ENCODE data around the gene HOXA7.

Gene HOXA7

GRCh38 chr7:27182285-27182841 lies 25.9 kb upstream of the HOXA7 start:
- DNase-seq = peak; percentile 53

DNA sequence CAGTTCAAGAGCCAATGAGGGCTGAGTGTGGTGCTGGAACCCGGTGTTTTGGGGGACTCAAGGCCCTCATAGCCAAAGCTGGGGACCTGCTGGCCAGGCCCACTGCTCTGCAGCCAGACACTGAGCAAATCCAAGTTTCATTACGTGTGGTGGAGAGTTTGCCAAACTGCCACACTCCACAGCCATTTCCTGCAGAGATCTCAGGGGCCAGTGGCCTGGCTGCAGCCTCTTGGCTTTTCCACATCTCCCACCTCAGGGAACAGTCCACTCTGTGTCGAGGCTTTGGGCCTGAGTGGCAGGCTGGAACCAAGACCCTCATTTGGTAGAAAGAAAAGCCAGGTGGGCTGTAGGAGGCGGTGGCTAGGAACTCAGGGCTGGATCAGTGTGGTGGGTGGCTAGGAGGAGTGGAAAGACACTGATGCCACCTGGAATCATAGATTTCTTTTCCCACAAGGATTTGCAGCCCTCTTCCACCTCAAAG lies 25.4 kb upstream of the HOXA7 start:
- DNase-seq = peak; percentile 43

- peak; percentile 44 for DNase-seq
Observed at GRCh38 chr7:27180431-27181420, 24.3 kb upstream of the HOXA7 start.

- DNase-seq = peak; percentile 87
Observed at GRCh38 chr7:27179503-27180430, 23.3 kb upstream of the HOXA7 start.

GRCh38 chr7:27179030-27179429 lies 22.6 kb upstream of the HOXA7 start:
- DNase-seq = peak; percentile 46

GRCh38 chr7:27178366-27178765 lies 21.9 kb upstream of the HOXA7 start:
- DNase-seq = peak; percentile 45

- DNase-seq = peak; percentile 15
Observed at GRCh38 chr7:27177795-27178320, 21.4 kb upstream of the HOXA7 start.

DNA sequence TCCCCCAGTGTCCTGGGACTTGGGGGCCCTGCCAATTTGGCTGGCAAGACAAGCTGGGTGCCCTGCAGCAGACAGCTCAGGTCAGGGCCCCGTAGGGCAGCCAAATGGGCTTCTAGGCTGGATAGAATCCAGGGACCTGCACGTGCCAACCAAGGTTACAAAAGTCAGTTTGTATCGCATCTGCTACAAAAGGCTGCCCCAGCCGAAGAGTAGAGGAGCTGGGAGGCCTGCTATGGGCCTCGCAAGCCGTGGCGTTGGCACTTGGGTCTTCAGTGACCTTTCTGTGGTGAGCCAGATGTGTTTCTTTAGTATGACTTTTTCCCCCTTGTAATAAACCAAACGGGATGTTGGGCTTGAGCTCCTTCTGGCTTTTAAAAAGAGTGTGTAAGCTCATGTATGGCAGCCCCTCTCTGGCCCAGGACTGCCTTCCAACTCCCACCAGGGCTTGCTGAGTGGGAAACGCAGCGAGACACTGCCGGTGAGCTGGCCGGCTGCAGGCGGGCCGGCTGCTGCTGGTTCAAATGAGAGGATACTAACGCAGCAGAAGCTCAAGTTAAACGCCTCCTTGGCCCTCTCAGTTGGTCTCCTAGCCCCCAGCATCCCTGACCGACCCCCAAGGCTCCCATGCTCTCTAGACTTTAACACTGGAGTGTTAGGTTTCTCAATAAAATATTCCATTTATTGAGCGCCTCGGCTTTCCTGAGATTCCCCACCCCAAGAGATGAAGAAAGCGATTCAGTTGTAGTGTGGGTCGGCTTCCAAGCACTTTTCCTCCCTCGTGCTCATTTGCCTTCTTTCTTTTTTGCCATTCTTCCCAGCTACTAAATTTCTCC lies 20.7 kb upstream of the HOXA7 start:
- peak; percentile 50 for DNase-seq

DNA sequence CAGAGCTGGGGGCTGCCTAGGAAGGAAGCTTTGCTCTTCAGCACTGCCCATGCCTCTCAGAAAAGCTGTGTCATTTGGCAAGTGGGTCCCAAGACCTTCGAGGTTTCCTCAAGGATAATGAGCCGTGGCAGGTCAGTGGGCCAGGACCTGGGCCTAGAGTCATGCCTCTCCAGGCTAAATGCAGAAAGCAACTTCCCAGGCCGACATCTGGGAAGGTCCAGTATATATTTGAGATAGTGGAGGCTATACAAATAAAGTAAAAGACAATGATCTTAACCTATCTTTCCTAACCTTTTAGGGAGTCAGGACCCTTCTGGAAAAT lies 20.0 kb upstream of the HOXA7 start:
- no peak for DNase-seq

GRCh38 chr7:27175626-27176523 lies 19.4 kb upstream of the HOXA7 start:
- DNase-seq = peak; percentile 77

DNA sequence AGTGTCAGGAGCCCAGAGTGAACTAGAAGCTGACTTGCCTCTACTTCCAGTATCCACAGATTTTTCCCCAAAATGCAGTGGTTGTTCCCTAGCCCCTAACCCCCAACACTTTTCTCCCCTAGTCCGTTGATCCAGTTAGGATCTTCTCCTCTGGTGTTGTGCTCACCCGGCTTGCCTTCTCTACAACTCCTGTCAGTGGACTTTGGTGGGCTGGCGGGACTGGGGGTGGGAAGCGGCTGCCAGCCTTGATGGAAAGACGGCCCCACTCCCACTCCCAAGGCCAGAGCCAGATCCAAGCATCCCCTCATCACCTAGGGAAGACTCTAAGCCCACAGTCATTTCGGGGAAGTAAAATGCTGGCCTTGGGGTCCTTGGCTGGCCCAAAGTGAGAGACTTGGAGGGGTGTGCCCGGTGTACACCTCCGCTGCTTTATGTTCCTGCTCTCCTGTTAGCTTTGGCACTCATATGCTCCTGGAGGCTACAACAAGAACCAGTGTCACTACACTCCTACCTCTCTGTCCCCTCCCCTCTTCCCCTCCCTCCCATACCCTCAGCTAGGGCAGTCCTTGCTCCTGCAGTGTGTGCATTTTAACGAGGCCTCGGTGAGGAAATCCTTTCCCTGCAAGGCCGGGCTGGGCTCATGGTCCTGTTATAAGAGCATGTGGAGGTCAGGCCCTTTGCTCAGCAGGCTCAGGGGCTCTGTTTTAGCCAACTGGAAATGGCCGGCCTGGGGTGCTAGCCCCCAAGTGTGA lies 18.6 kb upstream of the HOXA7 start:
- DNase-seq = no peak

- DNase-seq = peak; percentile 67
Observed at GRCh38 chr7:27173956-27174873, 17.7 kb upstream of the HOXA7 start, which contains the start of gene HOXA10. Gene HOXA10, minus strand, starts transcription at chr7:27174320. Its CDS starts 14 bp downstream, at chr7:27174306.

GRCh38 chr7:27173511-27173955 lies 17.1 kb upstream of the HOXA7 start:
- DNase-seq = peak; percentile 59

DNA sequence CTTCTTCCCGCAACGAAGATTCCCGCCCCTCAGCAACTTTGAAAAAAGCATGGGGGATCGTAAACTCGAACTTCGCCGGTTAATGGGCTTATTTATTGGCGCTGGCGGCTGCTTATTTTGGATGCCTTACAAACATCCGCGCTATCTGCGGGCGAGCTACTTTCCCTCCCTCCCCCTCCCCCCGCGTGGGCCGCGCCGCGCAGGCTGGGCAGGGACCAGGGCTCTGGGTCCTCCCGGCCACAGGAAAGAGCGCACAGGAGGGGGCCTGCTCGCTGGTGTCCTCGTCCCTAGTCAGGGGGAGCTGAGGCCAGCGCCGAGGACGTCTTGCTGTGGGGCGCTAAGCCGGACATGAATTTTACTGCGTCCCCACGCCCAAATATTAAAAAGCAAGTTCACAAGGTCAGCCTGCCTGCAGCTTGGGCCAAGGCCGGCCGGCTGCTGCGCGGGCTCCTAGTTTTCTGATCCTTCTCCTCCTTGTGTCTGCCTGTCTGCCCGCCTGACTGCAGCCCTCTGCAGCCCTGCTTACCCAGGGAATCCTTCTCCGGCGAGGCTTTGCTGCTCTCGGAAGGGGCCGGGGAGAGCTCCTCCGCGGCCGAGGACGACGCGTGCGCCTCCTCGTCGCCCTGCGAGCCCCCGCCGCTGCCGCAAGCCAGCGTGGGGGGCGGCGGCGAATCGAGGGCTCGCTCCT lies 16.5 kb upstream of the HOXA7 start:
- peak; percentile 77 for DNase-seq

DNA sequence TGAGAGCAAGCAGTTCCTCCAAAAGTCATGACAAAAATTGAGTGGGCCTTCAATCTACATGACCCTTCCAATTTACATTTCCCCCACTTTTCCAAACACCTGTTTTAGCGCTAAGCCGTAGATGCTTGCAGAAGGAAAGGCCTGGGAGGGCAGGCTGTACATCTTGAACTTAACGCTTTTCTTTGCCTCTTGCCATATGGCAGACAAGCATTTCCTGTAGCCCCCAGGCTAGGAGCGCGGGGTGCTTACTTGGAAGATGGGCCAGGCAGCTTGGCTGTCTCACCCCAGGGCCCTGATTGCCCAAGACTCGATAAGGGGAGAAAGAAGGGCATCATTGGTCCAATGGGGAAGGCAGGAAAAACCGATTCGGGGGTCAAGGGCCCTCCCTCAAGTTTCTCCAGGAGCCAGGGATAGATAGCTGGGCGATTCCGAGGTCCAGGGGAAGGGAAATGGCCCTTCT lies 15.9 kb upstream of the HOXA7 start:
- peak; percentile 60 for DNase-seq

DNA sequence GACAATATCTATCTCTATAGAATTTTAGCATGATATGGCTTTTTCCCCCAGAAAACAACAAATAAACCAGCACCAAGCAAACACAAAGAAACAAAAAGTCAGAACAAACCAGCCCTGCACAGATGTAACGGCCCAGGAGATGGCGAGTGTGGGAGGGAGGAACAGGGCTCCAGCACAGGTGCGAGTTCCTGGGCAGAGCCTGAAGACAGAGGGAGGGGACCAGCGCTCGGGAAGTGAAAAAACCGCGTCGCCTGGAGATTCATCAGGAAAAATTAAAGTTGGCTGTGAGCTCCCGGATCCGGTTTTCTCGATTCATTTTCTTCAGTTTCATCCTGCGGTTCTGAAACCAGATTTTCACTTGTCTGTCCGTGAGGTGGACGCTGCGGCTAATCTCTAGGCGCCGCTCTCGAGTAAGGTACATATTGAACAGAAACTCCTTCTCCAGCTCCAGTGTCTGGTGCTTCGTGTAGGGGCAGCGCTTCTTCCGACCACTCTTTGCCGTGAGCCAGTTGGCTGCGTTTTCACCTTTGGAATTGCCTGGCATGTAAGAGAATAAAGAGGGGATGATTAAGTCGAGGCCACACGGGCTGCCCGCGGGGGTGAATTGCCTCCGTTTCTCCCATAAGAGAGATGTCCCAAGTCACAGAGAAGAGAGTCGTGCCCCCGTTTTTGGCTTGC lies 15.3 kb upstream of the HOXA7 start:
- peak; percentile 75 for DNase-seq

DNA sequence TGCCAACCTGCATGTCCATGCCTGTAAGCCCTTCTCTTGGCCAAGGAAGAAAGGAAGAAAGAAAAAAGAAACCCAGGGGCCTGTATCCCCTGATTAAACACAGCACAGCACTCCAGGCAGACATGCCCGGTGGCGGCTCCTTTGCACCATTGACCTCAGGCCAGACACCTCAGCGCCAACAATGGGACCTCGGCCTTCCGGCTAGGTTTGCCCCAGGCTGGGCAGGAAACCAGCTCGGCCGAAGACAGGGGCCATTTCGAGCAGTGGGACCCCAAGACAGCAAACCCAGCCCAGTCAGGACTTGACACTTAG lies 14.8 kb upstream of the HOXA7 start:
- peak; percentile 85 for DNase-seq

Data from islet precursor cell (in vitro differentiated cells).